ENCODE results near the gene LLGL2.

Gene LLGL2

GRCh38 chr17:75568412-75569255 lies 43.1 kb downstream of the LLGL2 start:
- H3K27me3 ChIP-seq (replicated peaks; ENCODE audit: control insufficient read depth, insufficient read depth, low read length, poor library complexity, severe bottlenecking): no peaks in the 10 kb centered on the region
- H3K4me3 ChIP-seq (ENCODE audit: insufficient read depth, low read depth, low read length, poor library complexity, severe bottlenecking): no peak overlapping the region
- no peaks in the 10 kb centered on the region for H3K9me3 ChIP-seq (ENCODE audit: control insufficient read depth, low read length)
- H3K36me3 ChIP-seq (ENCODE audit: control insufficient read depth, insufficient read depth, low read length): peaks cover 31% of the 10 kb centered on the region
- H3K27ac ChIP-seq (ENCODE audit: insufficient read depth, low read length, poor library complexity, severe bottlenecking): no peak overlapping the region
- no peak for DNase-seq
- no peaks in the 10 kb centered on the region for H3K4me1 ChIP-seq (ENCODE audit: control insufficient read depth, insufficient read depth, low read length, poor library complexity, severe bottlenecking)

- Histone ChIP-seq H3K36me3 (ENCODE audit: control insufficient read depth, insufficient read depth, low read length) (peaks cover 23% of the 10 kb centered on the region), H3K27ac (ENCODE audit: insufficient read depth, low read length, poor library complexity, severe bottlenecking) (no peak overlapping the region), H3K4me3 (ENCODE audit: insufficient read depth, low read depth, low read length, poor library complexity, severe bottlenecking) (no peak overlapping the region), H3K4me1 (ENCODE audit: control insufficient read depth, insufficient read depth, low read length, poor library complexity, severe bottlenecking) (no peaks in the 10 kb centered on the region), H3K9me3 (ENCODE audit: control insufficient read depth, low read length) (no peaks in the 10 kb centered on the region), H3K27me3 (replicated peaks; ENCODE audit: control insufficient read depth, insufficient read depth, low read length, poor library complexity, severe bottlenecking) (no peaks in the 10 kb centered on the region)
- no peak for DNase-seq
Observed at GRCh38 chr17:75570034-75570676, 44.7 kb downstream of the LLGL2 start.

- Histone ChIP-seq H3K27ac (ENCODE audit: insufficient read depth, low read length, poor library complexity, severe bottlenecking) (no peak overlapping the region), H3K36me3 (ENCODE audit: control insufficient read depth, insufficient read depth, low read length) (peaks cover 17% of the 10 kb centered on the region), H3K9me3 (ENCODE audit: control insufficient read depth, low read length) (no peaks in the 10 kb centered on the region), H3K27me3 (replicated peaks; ENCODE audit: control insufficient read depth, insufficient read depth, low read length, poor library complexity, severe bottlenecking) (no peaks in the 10 kb centered on the region), H3K4me3 (ENCODE audit: insufficient read depth, low read depth, low read length, poor library complexity, severe bottlenecking) (no peak overlapping the region), H3K4me1 (ENCODE audit: control insufficient read depth, insufficient read depth, low read length, poor library complexity, severe bottlenecking) (no peaks in the 10 kb centered on the region)
- no peak for DNase-seq
Observed at GRCh38 chr17:75570772-75571171, 45.3 kb downstream of the LLGL2 start.

- Histone ChIP-seq H3K9me3 (ENCODE audit: control insufficient read depth, low read length) (no peaks in the 10 kb centered on the region), H3K4me3 (ENCODE audit: insufficient read depth, low read depth, low read length, poor library complexity, severe bottlenecking) (no peak overlapping the region), H3K27me3 (replicated peaks; ENCODE audit: control insufficient read depth, insufficient read depth, low read length, poor library complexity, severe bottlenecking) (no peaks in the 10 kb centered on the region), H3K36me3 (ENCODE audit: control insufficient read depth, insufficient read depth, low read length) (peaks cover 13% of the 10 kb centered on the region), H3K27ac (ENCODE audit: insufficient read depth, low read length, poor library complexity, severe bottlenecking) (no peak overlapping the region), H3K4me1 (ENCODE audit: control insufficient read depth, insufficient read depth, low read length, poor library complexity, severe bottlenecking) (no peaks in the 10 kb centered on the region)
- no peak for DNase-seq
Observed at GRCh38 chr17:75571197-75571884, 45.8 kb downstream of the LLGL2 start.

- no peaks in the 10 kb centered on the region for H3K9me3 ChIP-seq (ENCODE audit: control insufficient read depth, low read length)
- no peaks in the 10 kb centered on the region for H3K4me1 ChIP-seq (ENCODE audit: control insufficient read depth, insufficient read depth, low read length, poor library complexity, severe bottlenecking)
- DNase-seq: no peak
- no peak overlapping the region for H3K4me3 ChIP-seq (ENCODE audit: insufficient read depth, low read depth, low read length, poor library complexity, severe bottlenecking)
- peaks cover 8% of the 10 kb centered on the region for H3K36me3 ChIP-seq (ENCODE audit: control insufficient read depth, insufficient read depth, low read length)
- H3K27ac ChIP-seq (ENCODE audit: insufficient read depth, low read length, poor library complexity, severe bottlenecking): no peak overlapping the region
- no peaks in the 10 kb centered on the region for H3K27me3 ChIP-seq (replicated peaks; ENCODE audit: control insufficient read depth, insufficient read depth, low read length, poor library complexity, severe bottlenecking)
Observed at GRCh38 chr17:75571885-75572215, 46.4 kb downstream of the LLGL2 start.

- Histone ChIP-seq H3K27me3 (replicated peaks; ENCODE audit: control insufficient read depth, insufficient read depth, low read length, poor library complexity, severe bottlenecking) (no peaks in the 10 kb centered on the region), H3K9me3 (ENCODE audit: control insufficient read depth, low read length) (no peaks in the 10 kb centered on the region), H3K4me1 (ENCODE audit: control insufficient read depth, insufficient read depth, low read length, poor library complexity, severe bottlenecking) (no peaks in the 10 kb centered on the region), H3K36me3 (ENCODE audit: control insufficient read depth, insufficient read depth, low read length) (peaks cover 7% of the 10 kb centered on the region), H3K27ac (ENCODE audit: insufficient read depth, low read length, poor library complexity, severe bottlenecking) (no peak overlapping the region), H3K4me3 (ENCODE audit: insufficient read depth, low read depth, low read length, poor library complexity, severe bottlenecking) (no peak overlapping the region)
- DNase-seq: no peak
Observed at GRCh38 chr17:75572713-75573539, 47.4 kb downstream of the LLGL2 start.

GRCh38 chr17:75573540-75573957 lies 48.1 kb downstream of the LLGL2 start:
- no peak for DNase-seq
- Histone ChIP-seq H3K4me3 (ENCODE audit: insufficient read depth, low read depth, low read length, poor library complexity, severe bottlenecking) (no peak overlapping the region), H3K36me3 (ENCODE audit: control insufficient read depth, insufficient read depth, low read length) (peaks cover 4% of the 10 kb centered on the region), H3K9me3 (ENCODE audit: control insufficient read depth, low read length) (no peaks in the 10 kb centered on the region), H3K27ac (ENCODE audit: insufficient read depth, low read length, poor library complexity, severe bottlenecking) (no peak overlapping the region), H3K27me3 (replicated peaks; ENCODE audit: control insufficient read depth, insufficient read depth, low read length, poor library complexity, severe bottlenecking) (no peaks in the 10 kb centered on the region), H3K4me1 (ENCODE audit: control insufficient read depth, insufficient read depth, low read length, poor library complexity, severe bottlenecking) (no peaks in the 10 kb centered on the region)

GRCh38 chr17:75573994-75574393 lies 48.5 kb downstream of the LLGL2 start:
- DNase-seq: no peak
- no peaks in the 10 kb centered on the region for H3K9me3 ChIP-seq (ENCODE audit: control insufficient read depth, low read length)
- no peak overlapping the region for H3K27ac ChIP-seq (ENCODE audit: insufficient read depth, low read length, poor library complexity, severe bottlenecking)
- H3K27me3 ChIP-seq (replicated peaks; ENCODE audit: control insufficient read depth, insufficient read depth, low read length, poor library complexity, severe bottlenecking): no peaks in the 10 kb centered on the region
- peaks cover 4% of the 10 kb centered on the region for H3K36me3 ChIP-seq (ENCODE audit: control insufficient read depth, insufficient read depth, low read length)
- no peaks in the 10 kb centered on the region for H3K4me1 ChIP-seq (ENCODE audit: control insufficient read depth, insufficient read depth, low read length, poor library complexity, severe bottlenecking)
- H3K4me3 ChIP-seq (ENCODE audit: insufficient read depth, low read depth, low read length, poor library complexity, severe bottlenecking): no peak overlapping the region

- Histone ChIP-seq H3K9me3 (ENCODE audit: control insufficient read depth, low read length) (no peaks in the 10 kb centered on the region), H3K27ac (ENCODE audit: insufficient read depth, low read length, poor library complexity, severe bottlenecking) (no peak overlapping the region), H3K27me3 (replicated peaks; ENCODE audit: control insufficient read depth, insufficient read depth, low read length, poor library complexity, severe bottlenecking) (no peaks in the 10 kb centered on the region), H3K36me3 (ENCODE audit: control insufficient read depth, insufficient read depth, low read length) (peaks cover 4% of the 10 kb centered on the region), H3K4me1 (ENCODE audit: control insufficient read depth, insufficient read depth, low read length, poor library complexity, severe bottlenecking) (no peaks in the 10 kb centered on the region), H3K4me3 (ENCODE audit: insufficient read depth, low read depth, low read length, poor library complexity, severe bottlenecking) (no peak overlapping the region)
- no peak for DNase-seq
Observed at GRCh38 chr17:75574404-75575036, 49.0 kb downstream of the LLGL2 start.

Data from effector memory CD4-positive, alpha-beta T cell (primary cell).